SK-N-SH treated with all-trans-retinoic acid at 6 μM for 48 hours (cell line): ENCODE data around the gene TNP2.
A peak's percentile ranks its signal among the peaks of the same experiment; 100 is the strongest.

ENCODE experiments used
- ATAC-seq: fragments of 200-7000 bp; cut with Tn5 transposase; 3 replicates; pipeline ENCODE4 v1.9.1; 2020; ENCODE audit warnings: mild to moderate bottlenecking, moderate library complexity
- ARNTL ChIP-seq: fragments of 450-650 bp; formaldehyde crosslinking; IDR thresholded peaks from 2 replicates; pipeline ENCODE4 v1.5.0; 2020; ENCODE audit warnings: low read depth, mild to moderate bottlenecking, moderate library complexity, borderline replicate concordance
- CREB5 ChIP-seq: fragments of 250-450 bp; sonication (Bioruptor Pico); IDR thresholded peaks from 2 replicates; pipeline ENCODE4 v1.5.1; 2020; ENCODE audit warnings: low read depth, mild to moderate bottlenecking, moderate library complexity
- CSDC2 ChIP-seq: fragments of 250-450 bp; sonication (Bioruptor Pico); IDR thresholded peaks from 2 replicates; pipeline ENCODE4 v1.5.0; 2020; ENCODE audit warnings: mild to moderate bottlenecking, moderate library complexity
- CSRNP3 ChIP-seq: fragments of 250-450 bp; sonication (Bioruptor Pico); IDR thresholded peaks from 2 replicates; pipeline ENCODE4 v1.5.1; 2021; ENCODE audit warnings: mild to moderate bottlenecking, moderate library complexity
- ESRRG ChIP-seq: fragments of 250-450 bp; sonication (Bioruptor Pico); IDR thresholded peaks from 2 replicates; pipeline ENCODE4 v1.6.1; 2021; ENCODE audit warnings: mild to moderate bottlenecking
- ISL1 ChIP-seq: fragments of 250-450 bp; sonication (Bioruptor Pico); IDR thresholded peaks from 2 replicates; pipeline ENCODE4 v2.1.2; 2022; ENCODE audit warnings: mild to moderate bottlenecking, moderate library complexity
- OSR1 ChIP-seq: fragments of 250-450 bp; sonication (Bioruptor Pico); IDR thresholded peaks from 2 replicates; pipeline ENCODE4 v1.8.0; 2022; ENCODE audit warnings: moderate library complexity, mild to moderate bottlenecking, inconsistent platforms
- PATZ1 ChIP-seq: fragments of 250-450 bp; sonication (Bioruptor Pico); IDR thresholded peaks from 2 replicates; pipeline ENCODE4 v1.8.0; 2020; ENCODE audit warnings: mild to moderate bottlenecking, moderate library complexity, borderline replicate concordance
- PPARA ChIP-seq: fragments of 250-450 bp; sonication (Bioruptor Pico); IDR thresholded peaks from 2 replicates; pipeline ENCODE4 v1.5.0; 2020; ENCODE audit warnings: mild to moderate bottlenecking, borderline replicate concordance
- RARB ChIP-seq: fragments of 250-450 bp; sonication (Bioruptor Pico); IDR thresholded peaks from 2 replicates; pipeline ENCODE4 v1.8.0; 2021; ENCODE audit warnings: mild to moderate bottlenecking, moderate library complexity
- SNAI2 ChIP-seq: fragments of 250-450 bp; sonication (Bioruptor Pico); IDR thresholded peaks from 2 replicates; pipeline ENCODE4 v1.5.0; 2020; ENCODE audit warnings: mild to moderate bottlenecking, moderate library complexity
- TOX ChIP-seq: fragments of 250-450 bp; sonication (Bioruptor Pico); IDR thresholded peaks from 2 replicates; pipeline ENCODE4 v1.8.0; 2021; ENCODE audit warnings: mild to moderate bottlenecking, moderate library complexity, borderline replicate concordance
- TSHZ2 ChIP-seq: fragments of 250-450 bp; sonication (Bioruptor Pico); IDR thresholded peaks from 2 replicates; pipeline ENCODE4 v1.5.0; 2020; ENCODE audit warnings: mild to moderate bottlenecking, moderate library complexity
- ZFP30 ChIP-seq: fragments of 450-650 bp; formaldehyde crosslinking; IDR thresholded peaks from 2 replicates; pipeline ENCODE4 v1.5.0; 2022; ENCODE audit warnings: mild to moderate bottlenecking, moderate library complexity
- ZNF565 ChIP-seq: fragments of 450-650 bp; formaldehyde crosslinking; conservative IDR thresholded peaks from 2 replicates; pipeline ENCODE4 v1.5.0; 2020; ENCODE audit warnings: low read depth, mild to moderate bottlenecking, moderate library complexity
- ZNF70 ChIP-seq: fragments of 450-650 bp; formaldehyde crosslinking; IDR thresholded peaks from 2 replicates; pipeline ENCODE4 v1.5.0; 2020; ENCODE audit warnings: mild to moderate bottlenecking, moderate library complexity

Gene TNP2

GRCh38 chr16:11270602-11271162 lies 1.6 kb upstream of the TNP2 start:
- ATAC-seq = no peak
- TF ChIP-seq ZNF565 = no peak
- no peak for TF ChIP-seq CREB5 (CRISPR knock-in tag)
- TF ChIP-seq SNAI2 = no peak
- no peak for TF ChIP-seq ZNF70

- no peak for ATAC-seq
- TF ChIP-seq TSHZ2 (CRISPR knock-in tag) (no peak), CSDC2 (no peak), OSR1 (CRISPR knock-in tag) (no peak), CSRNP3 (CRISPR knock-in tag) (no peak), ZNF70 (no peak), RARB (CRISPR knock-in tag) (no peak), PPARA (CRISPR knock-in tag) (no peak), ZFP30 (no peak), ISL1 (no peak), TOX (CRISPR knock-in tag) (no peak), SNAI2 (no peak), ARNTL (CRISPR knock-in tag) (no peak), ESRRG (no peak), ZNF565 (no peak)
These were observed 4.0 kb downstream of the TNP2 start for GRCh38 chr16:11265124-11265523.

GRCh38 chr16:11264155-11264832 lies 4.8 kb downstream of the TNP2 start:
- no peak for ATAC-seq
- TF ChIP-seq TSHZ2 (CRISPR knock-in tag) (no peak), ZNF70 (peak; percentile 96), OSR1 (CRISPR knock-in tag) (no peak)

GRCh38 chr16:11263737-11264136 lies 5.4 kb downstream of the TNP2 start:
- no peak for ATAC-seq
- TF ChIP-seq PATZ1 (CRISPR knock-in tag) = no peak
